ENCODE results near the gene PITX1.

The PITX1 gene

DNA sequence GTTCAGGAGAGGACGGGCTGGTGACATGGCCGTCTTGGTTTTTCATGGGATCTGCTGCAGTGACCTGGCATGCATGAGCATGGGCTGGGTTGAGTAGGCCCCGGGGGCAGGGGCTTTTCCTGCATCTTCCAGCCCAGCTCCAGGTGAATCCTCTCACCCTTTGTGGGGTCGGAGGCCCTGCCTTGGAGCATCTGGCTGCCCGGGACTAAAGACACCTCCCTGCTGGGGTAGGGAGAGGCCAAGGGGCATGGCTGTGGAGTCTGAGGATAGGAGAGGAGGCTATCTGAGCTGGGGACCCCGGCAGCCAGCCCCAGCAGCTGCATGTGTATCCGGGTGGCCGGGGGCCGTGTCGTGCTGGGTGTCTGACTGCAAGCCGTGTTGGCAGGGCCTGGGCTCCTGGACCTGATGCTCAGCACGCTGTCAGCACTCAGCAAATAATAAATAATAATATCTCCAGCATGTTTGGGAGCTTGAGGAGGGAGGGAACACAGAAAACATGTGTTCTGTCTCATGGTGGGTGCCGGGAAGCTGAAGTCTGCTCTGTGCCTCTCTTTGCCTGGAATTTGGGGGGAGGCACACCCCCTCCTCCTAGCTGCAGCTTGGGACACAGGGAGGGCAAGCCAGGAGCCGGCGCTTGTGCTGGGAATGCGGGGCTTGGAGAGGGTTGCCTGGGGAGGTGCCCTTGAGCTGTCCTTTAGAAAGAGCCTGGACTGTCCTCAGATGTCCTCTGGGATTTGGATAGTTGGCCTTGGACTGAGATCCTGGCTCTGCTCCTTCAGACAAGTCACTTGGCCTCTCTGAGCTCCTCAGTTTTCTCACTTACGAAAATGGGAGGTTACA lies 28.4 kb upstream of the PITX1 start:
- DNase-seq (ENCODE audit: low read depth, low spot score) = no peak

GRCh38 chr5:135061001-135061400 lies 27.0 kb upstream of the PITX1 start:
- DNase-seq (ENCODE audit: low read depth, low spot score) = no peak

GRCh38 chr5:135060021-135060420 lies 26.0 kb upstream of the PITX1 start:
- no peak for DNase-seq (ENCODE audit: low read depth, low spot score)

DNA sequence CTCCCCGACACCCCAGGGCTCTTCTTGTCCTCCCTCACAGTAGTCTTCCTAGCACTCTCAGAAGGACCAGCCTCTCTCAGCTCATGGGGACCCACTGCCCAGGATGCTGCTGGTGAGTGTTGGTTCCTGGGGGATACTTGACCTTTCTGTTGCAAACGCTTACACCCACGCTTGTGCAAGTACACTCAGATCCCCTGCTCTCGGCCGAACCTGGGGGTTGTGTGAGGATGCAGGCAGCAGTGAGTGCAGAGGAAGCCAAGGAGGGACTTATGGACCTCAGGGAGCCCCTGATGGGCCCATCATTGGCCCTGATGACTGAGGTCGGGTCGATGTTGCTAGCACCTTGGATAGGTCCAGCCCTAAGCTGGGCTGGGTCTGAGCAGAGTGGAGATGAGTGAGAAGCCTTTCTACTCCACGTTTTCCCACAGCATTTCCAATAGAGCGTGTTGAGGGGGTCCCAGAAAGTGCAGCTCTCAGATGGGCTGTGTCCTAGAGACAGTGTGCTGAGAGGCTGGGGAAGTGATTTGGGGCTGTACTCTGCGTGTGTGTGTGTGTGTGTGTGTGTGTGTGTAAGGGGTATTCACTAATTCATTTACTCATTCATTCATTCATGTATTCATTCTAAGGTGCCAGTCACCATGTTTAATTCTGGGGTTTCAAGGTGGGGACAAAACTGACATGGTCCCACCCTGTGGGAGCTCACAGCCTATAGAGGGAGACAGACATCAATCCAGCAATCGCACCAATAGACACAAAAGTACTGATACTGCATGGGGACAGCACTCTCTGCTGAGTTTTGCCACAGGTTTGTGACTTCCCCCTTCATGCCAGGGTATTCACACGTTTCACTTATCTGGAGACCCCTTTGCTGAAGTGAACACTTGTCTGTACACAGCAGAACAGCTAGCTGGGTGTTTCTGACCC lies 25.2 kb upstream of the PITX1 start:
- no peak for DNase-seq (ENCODE audit: low read depth, low spot score)

DNA sequence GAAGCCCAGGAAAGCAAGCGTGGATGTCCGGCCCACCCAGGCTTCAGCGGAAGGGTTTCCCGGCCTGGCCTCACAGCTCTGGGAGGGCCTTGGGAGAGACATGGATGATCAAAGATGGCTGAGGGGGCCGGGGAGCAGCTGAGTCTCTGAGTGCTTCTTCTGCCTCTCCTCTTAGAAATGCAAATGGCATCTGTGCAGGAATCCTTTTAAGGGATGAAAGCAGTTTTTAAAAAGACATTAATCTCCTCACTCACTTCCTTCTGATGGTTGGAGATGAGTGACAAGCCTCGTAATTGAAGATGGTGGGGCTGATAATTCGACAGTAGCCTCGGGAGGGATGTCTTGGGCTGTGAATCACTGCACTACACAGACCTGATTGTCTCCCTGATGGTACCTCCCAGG lies 24.3 kb upstream of the PITX1 start:
- no peak for DNase-seq (ENCODE audit: low read depth, low spot score)

- no peak for DNase-seq (ENCODE audit: low read depth, low spot score)
Measured at GRCh38 chr5:135057233-135057632, 23.2 kb upstream of the PITX1 start.

- no peak for DNase-seq (ENCODE audit: low read depth, low spot score)
Measured at GRCh38 chr5:135056316-135057030, 22.4 kb upstream of the PITX1 start.

- DNase-seq (ENCODE audit: low read depth, low spot score) = no peak
Measured at GRCh38 chr5:135055396-135055795, 21.4 kb upstream of the PITX1 start.

- DNase-seq (ENCODE audit: low read depth, low spot score) = no peak
Measured at GRCh38 chr5:135054546-135054945, 20.5 kb upstream of the PITX1 start.

- no peak for DNase-seq (ENCODE audit: low read depth, low spot score)
Measured at GRCh38 chr5:135053989-135054388, 20.0 kb upstream of the PITX1 start.

DNA sequence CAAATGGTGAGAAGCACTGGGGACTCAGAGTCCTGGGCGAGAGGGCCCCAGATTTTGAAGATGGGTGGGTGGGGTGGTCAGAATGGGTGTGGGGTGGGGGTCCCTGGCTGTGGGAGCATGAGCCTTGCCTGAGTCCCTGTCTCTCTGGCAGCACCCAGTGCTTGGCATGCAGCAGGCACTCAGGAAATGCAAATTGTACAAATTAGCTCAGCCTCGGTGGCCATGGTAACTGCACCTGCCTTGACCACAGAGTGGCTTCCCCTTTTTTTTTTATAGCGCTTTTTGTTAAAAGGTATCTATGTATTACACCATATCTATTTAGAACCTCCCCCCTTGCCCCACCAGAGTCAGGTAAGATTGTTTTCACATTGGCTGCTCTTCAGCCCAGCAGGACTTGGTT lies 19.2 kb upstream of the PITX1 start:
- no peak for DNase-seq (ENCODE audit: low read depth, low spot score)

GRCh38 chr5:135052511-135053145 lies 18.6 kb upstream of the PITX1 start:
- no peak for DNase-seq (ENCODE audit: low read depth, low spot score)

DNA sequence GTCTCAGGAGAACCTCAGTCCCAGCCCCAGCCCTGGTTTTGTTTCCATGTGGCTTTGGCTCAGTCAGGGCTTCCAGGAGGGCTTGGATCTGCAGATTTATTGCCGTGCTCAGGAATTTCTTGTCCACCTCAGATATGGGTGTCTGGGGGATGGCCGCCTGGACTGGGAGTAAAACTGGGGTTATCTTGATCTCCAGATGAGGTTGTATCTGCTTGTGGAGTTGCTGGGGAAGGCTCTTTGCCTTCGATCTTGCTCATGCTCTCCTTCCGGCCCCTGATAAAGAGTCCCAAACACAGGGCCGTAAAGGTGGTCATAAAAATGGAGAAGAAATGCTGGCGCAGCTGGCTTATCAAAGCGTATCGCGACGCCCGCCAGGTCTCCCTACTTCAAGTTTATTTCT lies 17.8 kb upstream of the PITX1 start:
- DNase-seq (ENCODE audit: low read depth, low spot score) = no peak

DNA sequence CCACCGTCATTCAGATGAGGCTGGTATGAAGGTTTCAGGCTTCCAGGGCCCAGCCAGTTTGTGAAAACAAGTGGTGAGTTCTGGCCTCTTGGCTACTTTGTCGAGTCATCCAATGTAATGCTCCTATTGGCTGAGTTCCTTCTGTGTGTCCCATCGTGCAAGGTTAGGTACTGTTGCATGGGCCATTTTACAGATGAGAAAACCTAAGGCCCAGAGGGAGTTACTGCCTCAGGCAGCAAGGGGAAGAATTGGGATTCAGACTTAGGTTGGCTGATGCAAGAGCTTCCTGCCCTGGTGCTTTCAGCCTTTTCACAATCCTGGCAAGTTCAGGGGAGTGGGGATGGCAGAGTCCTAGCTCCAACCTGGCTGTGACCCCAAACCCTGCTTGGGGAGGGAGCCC lies 17.4 kb upstream of the PITX1 start:
- DNase-seq (ENCODE audit: low read depth, low spot score) = no peak

DNA sequence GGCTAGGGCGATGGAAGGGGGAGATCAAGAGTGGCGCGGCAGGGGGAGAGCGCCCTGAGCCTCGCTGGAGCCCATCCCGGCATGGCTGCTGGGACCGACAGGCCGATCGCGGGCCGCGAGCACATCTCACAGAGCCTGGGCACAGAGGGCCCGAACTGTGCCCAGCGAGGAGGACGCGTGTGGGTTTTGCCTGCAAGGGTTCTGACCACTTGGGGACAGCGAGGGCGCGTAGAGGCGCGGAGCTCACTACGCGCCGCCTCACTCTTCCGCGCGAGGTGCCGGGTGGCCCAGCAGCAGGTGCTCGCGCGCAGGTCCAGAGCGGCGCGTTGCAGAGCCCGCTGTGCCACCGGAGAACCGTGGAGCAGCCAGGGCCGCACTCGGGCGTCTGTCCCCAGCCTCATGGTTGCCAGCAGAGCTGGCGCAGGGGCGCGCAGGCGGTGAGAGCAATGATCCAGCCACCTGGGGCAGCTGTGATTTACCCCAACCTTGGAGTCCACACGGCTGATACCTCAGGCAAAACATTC lies 16.3 kb upstream of the PITX1 start:
- no peak for DNase-seq (ENCODE audit: low read depth, low spot score)

DNA sequence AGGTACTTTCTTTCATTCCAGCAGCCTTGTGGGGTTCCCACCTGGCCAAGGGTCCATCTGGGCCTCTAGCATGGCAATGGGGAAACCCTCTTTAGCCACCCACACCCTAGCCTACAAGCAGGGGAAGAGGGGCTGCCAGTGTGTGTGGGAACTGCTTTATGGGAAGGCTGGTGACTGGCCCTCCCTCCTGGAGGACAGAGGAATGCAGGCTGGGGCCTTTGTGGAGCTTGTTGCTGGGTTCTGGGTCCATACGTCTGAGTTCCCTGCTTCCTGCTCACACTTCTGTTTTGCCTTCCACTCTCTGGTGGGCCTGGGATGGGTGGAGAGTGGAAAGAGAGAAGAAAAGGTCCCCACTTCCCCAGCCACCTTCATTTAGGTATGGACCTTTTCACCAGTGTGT lies 14.9 kb upstream of the PITX1 start:
- no peak for DNase-seq (ENCODE audit: low read depth, low spot score)

DNA sequence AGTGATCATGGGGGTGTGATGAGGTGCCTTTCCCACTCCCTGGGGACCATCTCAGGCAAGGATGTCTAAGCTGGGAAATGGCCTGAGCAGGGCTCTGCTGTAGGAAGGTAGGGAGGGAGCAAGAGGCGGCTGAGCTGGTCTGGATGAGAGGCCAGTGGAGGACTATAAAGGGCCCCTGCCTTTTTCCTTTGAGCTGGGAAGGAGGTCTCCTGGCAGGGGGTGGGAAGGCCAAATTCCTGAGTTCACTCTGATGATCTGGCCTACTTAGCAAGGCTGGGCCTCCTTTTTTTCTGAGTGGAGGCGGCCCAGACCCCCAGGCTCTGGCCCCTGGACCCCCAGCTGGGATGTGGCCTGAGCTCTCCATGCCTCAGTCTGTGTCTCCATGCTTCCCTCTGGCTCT lies 14.3 kb upstream of the PITX1 start:
- DNase-seq (ENCODE audit: low read depth, low spot score) = no peak

- no peak for DNase-seq (ENCODE audit: low read depth, low spot score)
Measured at GRCh38 chr5:135047347-135047695, 13.3 kb upstream of the PITX1 start.

DNA sequence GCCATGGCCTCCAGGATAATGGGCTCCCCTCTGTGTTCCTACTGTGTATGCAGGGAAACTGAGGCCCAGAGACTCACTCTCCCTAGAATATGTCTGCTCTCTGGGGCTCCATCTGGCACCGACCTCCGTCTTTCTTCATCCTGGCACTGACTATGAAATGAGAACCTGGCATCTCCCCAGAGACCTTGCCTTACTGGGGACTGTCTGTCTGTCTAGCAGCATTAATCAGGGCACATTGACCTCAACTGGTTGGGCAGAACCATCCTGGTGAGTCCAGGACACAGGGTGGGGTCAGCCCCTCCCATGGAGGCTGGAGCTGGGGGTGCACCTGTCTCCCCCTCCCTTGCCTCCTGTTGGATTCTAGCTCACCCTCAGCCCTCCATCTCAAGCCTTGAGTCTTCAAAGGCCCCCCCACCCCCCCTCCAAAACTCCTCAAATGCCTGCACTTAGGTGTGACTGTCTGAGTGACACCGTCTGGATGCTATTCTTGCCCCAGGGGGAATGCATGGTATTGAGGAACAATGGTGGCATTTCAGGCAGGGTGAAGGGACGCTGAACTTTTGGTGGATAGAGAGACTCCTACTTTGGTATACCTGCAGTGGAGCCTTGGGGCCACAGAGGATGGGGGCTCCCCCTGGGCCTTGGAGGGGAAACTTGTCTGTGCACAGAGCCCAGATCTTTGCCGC lies 12.8 kb upstream of the PITX1 start:
- DNase-seq (ENCODE audit: low read depth, low spot score) = no peak

DNA sequence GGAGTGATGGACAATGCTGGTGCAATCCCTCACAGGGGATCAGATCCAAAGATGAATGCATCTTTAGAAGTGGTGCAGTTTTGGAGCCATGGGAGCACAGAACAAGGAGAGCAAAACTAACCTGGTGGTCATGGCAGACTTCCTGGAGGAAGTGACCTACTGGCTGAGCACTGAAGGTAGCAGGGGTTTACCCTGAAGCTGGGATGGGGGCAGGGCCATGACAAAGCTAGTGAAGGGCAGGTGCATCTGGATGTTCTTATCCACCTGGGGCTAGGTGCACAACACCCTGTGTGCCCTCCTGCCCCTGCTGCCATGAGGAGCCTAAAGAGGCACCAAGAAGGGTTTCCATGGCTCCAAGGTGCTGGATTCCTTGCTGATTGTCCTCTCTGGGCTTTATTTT lies 11.5 kb upstream of the PITX1 start:
- DNase-seq (ENCODE audit: low read depth, low spot score) = no peak

DNA sequence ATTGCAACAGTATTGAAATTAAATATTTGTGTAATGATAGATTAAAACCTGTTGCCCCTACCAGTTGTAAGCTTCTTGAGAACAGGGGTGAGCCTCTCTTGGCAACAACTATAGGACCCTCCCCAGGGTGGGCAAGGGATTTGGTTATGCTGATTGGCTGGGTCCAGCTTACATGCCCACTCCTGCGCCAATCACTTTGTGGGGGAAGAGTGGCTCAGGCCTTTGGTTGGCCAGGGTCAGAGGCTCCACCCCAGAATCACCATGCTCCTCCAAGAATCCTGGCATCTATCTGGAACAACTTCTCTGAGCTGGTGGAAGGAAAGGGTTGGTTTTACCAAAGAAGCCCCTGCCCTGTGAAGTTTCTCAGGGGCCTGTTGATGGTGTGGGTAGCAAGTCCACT lies 8.6 kb upstream of the PITX1 start:
- no peak for DNase-seq (ENCODE audit: low read depth, low spot score)

All from iPS DF 19.7 (cell line).